ENCODE results near the gene CECR2.

Gene CECR2

GRCh38 chr22:17596226-17596625, 227.0 kb downstream of the CECR2 start:
- no peak overlapping the region for H3K4me2 ChIP-seq (ENCODE audit: insufficient read depth, low read length)
- peaks cover 87% of the 10 kb centered on the region for H3K36me3 ChIP-seq (ENCODE audit: insufficient read depth, low read length)
- H4K20me1 ChIP-seq (ENCODE audit: insufficient read depth, low read length), result no peaks in the 10 kb centered on the region; the same call in 1 of the 2 replicates
- H3K9me3 ChIP-seq (ENCODE audit: insufficient read depth, low read length, severe bottlenecking), result no peaks in the 10 kb centered on the region
- no peaks in the 10 kb centered on the region for H3K79me2 ChIP-seq (ENCODE audit: insufficient read depth, low read length)
- H2AFZ ChIP-seq (ENCODE audit: low read depth, low read length), result no peak overlapping the region
- ATAC-seq (ENCODE audit: insufficient read depth, low read depth), result no peak
- no peak overlapping the region for H3K27ac ChIP-seq (ENCODE audit: low read length)
- H3K9ac ChIP-seq (ENCODE audit: low read depth, low read length), result no peak overlapping the region
- no peaks in the 10 kb centered on the region for H3K27me3 ChIP-seq (ENCODE audit: insufficient read depth, low read length, poor library complexity)
- no peak overlapping the region for H3K4me3 ChIP-seq (ENCODE audit: low read depth in 1 of 2, low read length in 2 of 2)
- no peak for TF ChIP-seq EZH2 (IDR thresholded peaks at IDR 0.05; ENCODE audit: borderline replicate concordance, low read depth, low read length, severe bottlenecking)
- no peak for TF ChIP-seq CTCF (IDR thresholded peaks at IDR 0.05; ENCODE audit: borderline replicate concordance, extremely low read depth, low read length, poor library complexity, severe bottlenecking)
- DNase-seq, result no peak
- H3K4me1 ChIP-seq (ENCODE audit: insufficient read depth, low read length), result no peaks in the 10 kb centered on the region

- no peak overlapping the region for H3K4me3 ChIP-seq (ENCODE audit: low read depth in 1 of 2, low read length in 2 of 2)
- no peak for DNase-seq
- peaks cover 82% of the 10 kb centered on the region for H3K36me3 ChIP-seq (ENCODE audit: insufficient read depth, low read length)
- H3K9ac ChIP-seq (ENCODE audit: low read depth, low read length), result no peak overlapping the region
- no peaks in the 10 kb centered on the region for H3K4me1 ChIP-seq (ENCODE audit: insufficient read depth, low read length)
- no peaks in the 10 kb centered on the region; the same call in 1 of the 2 replicates for H4K20me1 ChIP-seq (ENCODE audit: insufficient read depth, low read length)
- H2AFZ ChIP-seq (ENCODE audit: low read depth, low read length), result no peak overlapping the region
- no peak overlapping the region for H3K4me2 ChIP-seq (ENCODE audit: insufficient read depth, low read length)
- H3K27ac ChIP-seq (ENCODE audit: low read length), result no peak overlapping the region
- H3K9me3 ChIP-seq (ENCODE audit: insufficient read depth, low read length, severe bottlenecking), result no peaks in the 10 kb centered on the region
- H3K27me3 ChIP-seq (ENCODE audit: insufficient read depth, low read length, poor library complexity), result no peaks in the 10 kb centered on the region
- no peak for ATAC-seq (ENCODE audit: insufficient read depth, low read depth)
- no peaks in the 10 kb centered on the region for H3K79me2 ChIP-seq (ENCODE audit: insufficient read depth, low read length)
- TF ChIP-seq CTCF (IDR thresholded peaks at IDR 0.05; ENCODE audit: borderline replicate concordance, extremely low read depth, low read length, poor library complexity, severe bottlenecking), result no peak
- no peak for TF ChIP-seq EZH2 (IDR thresholded peaks at IDR 0.05; ENCODE audit: borderline replicate concordance, low read depth, low read length, severe bottlenecking)
Observed at GRCh38 chr22:17597217-17597616, 228.0 kb downstream of the CECR2 start.

GRCh38 chr22:17598318-17598717, 229.1 kb downstream of the CECR2 start:
- Histone ChIP-seq H3K27ac (ENCODE audit: low read length) (no peak overlapping the region), H3K79me2 (ENCODE audit: insufficient read depth, low read length) (peaks cover 2% of the 10 kb centered on the region), H3K4me3 (ENCODE audit: low read depth in 1 of 2, low read length in 2 of 2) (no peak overlapping the region), H3K27me3 (ENCODE audit: insufficient read depth, low read length, poor library complexity) (no peaks in the 10 kb centered on the region), H3K36me3 (ENCODE audit: insufficient read depth, low read length) (peaks cover 75% of the 10 kb centered on the region), H3K4me2 (ENCODE audit: insufficient read depth, low read length) (no peak overlapping the region), H3K4me1 (ENCODE audit: insufficient read depth, low read length) (no peaks in the 10 kb centered on the region), H4K20me1 (ENCODE audit: insufficient read depth, low read length) (peaks cover 2% of the 10 kb centered on the region), H2AFZ (ENCODE audit: low read depth, low read length) (no peak overlapping the region), H3K9me3 (ENCODE audit: insufficient read depth, low read length, severe bottlenecking) (no peaks in the 10 kb centered on the region), H3K9ac (ENCODE audit: low read depth, low read length) (no peak overlapping the region)
- no peak for DNase-seq
- ATAC-seq (ENCODE audit: insufficient read depth, low read depth), result no peak
- TF ChIP-seq EZH2 (IDR thresholded peaks at IDR 0.05; ENCODE audit: borderline replicate concordance, low read depth, low read length, severe bottlenecking) (no peak), CTCF (IDR thresholded peaks at IDR 0.05; ENCODE audit: borderline replicate concordance, extremely low read depth, low read length, poor library complexity, severe bottlenecking) (no peak)

GRCh38 chr22:17601031-17601430, 231.8 kb downstream of the CECR2 start:
- ATAC-seq (ENCODE audit: insufficient read depth, low read depth), result no peak
- Histone ChIP-seq H3K27ac (ENCODE audit: low read length) (no peak overlapping the region), H3K79me2 (ENCODE audit: insufficient read depth, low read length) (peaks cover 16% of the 10 kb centered on the region), H3K4me1 (ENCODE audit: insufficient read depth, low read length) (no peaks in the 10 kb centered on the region), H2AFZ (ENCODE audit: low read depth, low read length) (no peak overlapping the region), H3K9ac (ENCODE audit: low read depth, low read length) (no peak overlapping the region), H3K9me3 (ENCODE audit: insufficient read depth, low read length, severe bottlenecking) (no peaks in the 10 kb centered on the region), H3K27me3 (ENCODE audit: insufficient read depth, low read length, poor library complexity) (no peaks in the 10 kb centered on the region), H3K4me2 (ENCODE audit: insufficient read depth, low read length) (no peak overlapping the region), H4K20me1 (ENCODE audit: insufficient read depth, low read length) (peaks cover 3% of the 10 kb centered on the region; the same call in 1 of the 2 replicates), H3K4me3 (ENCODE audit: low read depth in 1 of 2, low read length in 2 of 2) (no peak overlapping the region), H3K36me3 (ENCODE audit: insufficient read depth, low read length) (peaks cover 59% of the 10 kb centered on the region)
- DNase-seq, result no peak
- no peak for TF ChIP-seq CTCF (IDR thresholded peaks at IDR 0.05; ENCODE audit: borderline replicate concordance, extremely low read depth, low read length, poor library complexity, severe bottlenecking)
- no peak for TF ChIP-seq EZH2 (IDR thresholded peaks at IDR 0.05; ENCODE audit: borderline replicate concordance, low read depth, low read length, severe bottlenecking)
